HCT116 (cell line): ENCODE data around the gene QRSL1. TPM values are rescaled to one million over a fixed set of nuclear protein-coding genes. Genes with fewer than 3 reads are reported as not detected.

Experiments
- ATAC-seq: fragments of 200-7000 bp; cut with Tn5 transposase; 2 replicates; pipeline ENCODE4 v1.9.1; 2020; ENCODE audit warnings: mild to moderate bottlenecking, moderate library complexity
- BruUV-seq: library from RNA; stranded (reverse); fragments of 400-500 nt; replicated peaks from 2 replicates; lab custom pipeline; 2021; lab: Mats Ljungman, UMichigan
- CTCF ChIA-PET: fragments of 300-600 bp; sonication (Branson Sonifier 250); formaldehyde crosslinking; loops from one replicate; lab custom pipeline; 2021; ENCODE audit warnings: antibody characterized with exemption; lab: Charles Lee
- POLR2A ChIA-PET: fragments of 300-600, 350-600 bp; sonication (Branson Sonifier 250); formaldehyde crosslinking; loops from one replicate; lab custom pipeline; 2021; ENCODE audit warnings: antibody characterized with exemption; lab: Charles Lee
- RAD21 ChIA-PET, 2 experiments: fragments of 300-600 bp; sonication (Branson Sonifier 250); formaldehyde crosslinking; loops; one replicate each; lab custom pipeline; 2023; ENCODE audit warnings: low total read pairs in 2 of 2; ENCODE audit not compliant: uncharacterized antibody in 2 of 2, unreplicated experiment in 2 of 2, low non-redundant PET in 1 of 2; lab: Charles Lee
- DNase-seq: peaks from one replicate; pipeline ENCODE4 v3.0.0-alpha.2; 2010; ENCODE audit warnings: low read depth, low spot score
- H2AFZ ChIP-seq: fragments of 200-600 bp; shearing (Covaris generic), sonication (generic); 2 replicates; pipeline ENCODE4 v1.6.1; 2017; ENCODE audit warnings: low read depth, mixed run types, mixed read lengths, antibody characterized with exemption, low read length; ENCODE audit not compliant: poor library complexity, severe bottlenecking
- H3K27ac ChIP-seq: 2 replicates; pipeline ENCODE4 v1.5.1; 2012; ENCODE audit warnings: low read depth, low read length
- H3K27me3 ChIP-seq: fragments of 200-600 bp; sonication (generic); 2 replicates; pipeline ENCODE4 v1.6.1; 2016; ENCODE audit warnings: mixed run types, low read length, mixed read lengths; ENCODE audit not compliant: insufficient read depth
- H3K36me3 ChIP-seq, 2 experiments: fragments of 200-500 bp in 1 of 2; fragments of 200-600 bp in 1 of 2; sonication (Bioruptor generic) in 1 of 2; sonication (generic) in 1 of 2; 2 replicates each; pipeline versions ENCODE4 v1.5.1 to v1.6.1; 2014 to 2016; ENCODE audit warnings: low read length in 2 of 2, inconsistent platforms in 1 of 2, mixed read lengths in 1 of 2, mixed run types in 1 of 2; ENCODE audit not compliant: insufficient read depth in 2 of 2, control insufficient read depth in 1 of 2
- H3K4me1 ChIP-seq, 2 experiments: fragments of 200-600 bp in 1 of 2; sonication (generic) in 1 of 2; 2 replicates each; pipeline versions ENCODE4 v1.5.1 to v1.6.1; 2012 to 2017; ENCODE audit warnings: low read length in 2 of 2, inconsistent platforms in 1 of 2, mild to moderate bottlenecking in 1 of 2, mixed read lengths in 1 of 2, mixed run types in 1 of 2, moderate library complexity in 1 of 2; ENCODE audit not compliant: insufficient read depth in 2 of 2, control insufficient read depth in 1 of 2
- H3K4me2 ChIP-seq: fragments of 200-600 bp; sonication (generic); 2 replicates; pipeline ENCODE4 v1.6.1; 2017; ENCODE audit warnings: mixed run types, low read length, mixed read lengths
- H3K4me3 ChIP-seq, 2 experiments: fragments of 200-600 bp in 1 of 2; sonication (generic) in 1 of 2; replicated peaks in 1 of 2; 2 replicates each; pipeline ENCODE4 v1.5.1; 2011 to 2016; ENCODE audit warnings: low read length in 2 of 2, control low read depth in 1 of 2, low read depth in 1 of 2, mild to moderate bottlenecking in 1 of 2, mixed read lengths in 1 of 2, mixed run types in 1 of 2
- H3K79me2 ChIP-seq: fragments of 200-600 bp; sonication (generic); 2 replicates; pipeline ENCODE4 v1.6.1; 2017; ENCODE audit warnings: mild to moderate bottlenecking, mixed run types, low read length, moderate library complexity, mixed read lengths; ENCODE audit not compliant: insufficient read depth
- H3K9ac ChIP-seq: fragments of 200-600 bp; sonication (generic); 2 replicates; pipeline ENCODE4 v1.6.1; 2016; ENCODE audit warnings: low read length, mixed read lengths
- H3K9me2 ChIP-seq: fragments of 200-600 bp; sonication (generic), shearing (Covaris generic); 2 replicates; pipeline ENCODE4 v1.6.1; 2017; ENCODE audit warnings: mixed run types, mild to moderate bottlenecking, moderate library complexity; ENCODE audit not compliant: insufficient read depth
- H3K9me3 ChIP-seq, 2 experiments: fragments of 200-500 bp in 1 of 2; fragments of 200-600 bp in 1 of 2; sonication (Bioruptor generic) in 1 of 2; sonication (generic) in 1 of 2; 2 replicates each; pipeline ENCODE4 v1.6.1; 2014 to 2017; ENCODE audit warnings: low read length in 2 of 2, mixed read lengths in 2 of 2, inconsistent platforms in 1 of 2, low read depth in 1 of 2, mild to moderate bottlenecking in 1 of 2, mixed run types in 1 of 2, moderate library complexity in 1 of 2; ENCODE audit not compliant: control insufficient read depth in 1 of 2, insufficient read depth in 1 of 2
- H4K20me1 ChIP-seq: fragments of 200-600 bp; sonication (generic), shearing (Covaris generic); 2 replicates; pipeline ENCODE4 v1.6.1; 2017; ENCODE audit warnings: mixed run types, mild to moderate bottlenecking, moderate library complexity; ENCODE audit not compliant: insufficient read depth
- CBX3 ChIP-seq: IDR thresholded peaks from 2 replicates; pipeline ENCODE4 v1.6.1; 2012; ENCODE audit warnings: low read depth
- EGR1 ChIP-seq: IDR thresholded peaks from 2 replicates; pipeline ENCODE4 v1.6.1; 2012; ENCODE audit warnings: low read depth
- EZH2 ChIP-seq: fragments of 200-600 bp; sonication (generic); IDR thresholded peaks from 2 replicates; pipeline ENCODE4 v1.6.1; 2017; ENCODE audit warnings: antibody characterized with exemption, mixed run types
- EZH2phosphoT487 ChIP-seq: fragments of 200-600 bp; IDR thresholded peaks from 2 replicates; pipeline ENCODE4 v1.6.1; 2018; ENCODE audit warnings: antibody characterized with exemption, borderline replicate concordance
- JUND ChIP-seq: IDR thresholded peaks from 2 replicates; pipeline ENCODE4 v1.6.1; 2012
- POLR2A ChIP-seq: IDR thresholded peaks from 2 replicates; pipeline ENCODE4 v1.7.0; 2011; ENCODE audit warnings: borderline replicate concordance; ENCODE audit not compliant: insufficient read depth, insufficient read length; ENCODE audit errors: extremely low read depth
- POLR2AphosphoS5 ChIP-seq: IDR thresholded peaks from 2 replicates; pipeline ENCODE4 v1.6.1; 2011; ENCODE audit warnings: mild to moderate bottlenecking, low read depth, low read length, moderate library complexity
- RAD21 ChIP-seq: IDR thresholded peaks from 2 replicates; pipeline ENCODE4 v1.6.1; 2012; ENCODE audit warnings: low read depth, mild to moderate bottlenecking
- SIN3A ChIP-seq: IDR thresholded peaks from 2 replicates; pipeline ENCODE4 v1.6.1; 2012; ENCODE audit warnings: low read depth
- TCF7L2 ChIP-seq: IDR thresholded peaks from 2 replicates; pipeline ENCODE4 v1.7.0; 2011; ENCODE audit warnings: borderline replicate concordance, inconsistent platforms; ENCODE audit not compliant: insufficient read depth, insufficient read length; ENCODE audit errors: extremely low read depth
- YY1 ChIP-seq: IDR thresholded peaks from 2 replicates; pipeline ENCODE4 v1.6.1; 2011; ENCODE audit warnings: low read length, low read depth, moderate library complexity, mild to moderate bottlenecking; ENCODE audit not compliant: insufficient replicate concordance; ENCODE audit errors: extremely low read depth
- ZFX ChIP-seq: fragments of 450-650 bp; IDR thresholded peaks from 2 replicates; pipeline ENCODE4 v1.6.1; 2017
- intact Hi-C: fragments of 100-400 bp; cut with micrococcal nuclease; formaldehyde crosslinking; loops from 2 replicates; pipeline ENCODE4 v1.10.0; 2022
- total RNA-seq: library from RNA; stranded (reverse); gene quantifications from one replicate; pipeline ENCODE4 v1.2.1, GENCODE V29; 2021; ENCODE audit not compliant: unreplicated experiment
- TF ChIP-seq, protein P1 (sequence below): IDR thresholded peaks from 2 replicates; pipeline ENCODE4 v1.6.1; 2012; ENCODE audit warnings: low read depth
- TF ChIP-seq, protein P2 (sequence below): IDR thresholded peaks from 2 replicates; pipeline ENCODE4 v1.6.1; 2012

The QRSL1 gene
- total RNA-seq, 1 experiment from 2014 or later, result 16.0 TPM

DNA sequence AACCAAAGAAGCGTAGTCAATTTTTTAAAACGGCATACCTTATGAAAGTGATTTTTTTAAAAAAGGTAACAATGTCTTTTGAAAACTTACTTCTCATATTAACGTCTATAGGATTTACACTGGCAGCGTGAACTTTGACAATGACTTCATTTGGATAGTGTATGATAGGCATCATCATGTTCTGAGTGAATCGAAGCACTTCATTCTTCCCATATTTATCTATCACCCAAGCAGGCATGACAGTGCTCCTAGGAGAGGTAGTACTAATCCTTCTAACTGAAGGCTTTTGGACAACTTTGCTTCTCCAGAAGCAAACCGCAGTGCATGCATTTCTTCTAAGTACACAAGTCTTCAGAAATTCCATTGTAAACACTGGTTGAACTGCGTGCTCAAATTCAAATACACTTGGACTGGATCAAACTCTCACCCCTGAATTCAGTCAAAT lies 698 bp upstream of the QRSL1 start:
- BruUV-seq, result TSS peak; percentile 92
- Histone ChIP-seq H3K36me3 (no peaks in the 10 kb centered on the region), H3K79me2 (peaks cover 41% of the 10 kb centered on the region), H3K9ac (peak overlapping the region; percentile 94), H3K27me3 (no peaks in the 10 kb centered on the region), H3K4me3 (peak overlapping the region; percentile 91 to 99), H3K9me2 (no peaks in the 10 kb centered on the region), H4K20me1 (no peaks in the 10 kb centered on the region; the same call in 1 of the 2 replicates), H2AFZ (peak overlapping the region; percentile 12), H3K27ac (peak overlapping the region; percentile 69; the same call in 1 of the 2 replicates), H3K4me2 (peak overlapping the region; percentile 93), H3K4me1 (peaks cover 3 to 10% of the 10 kb centered on the region in 2 experiments; a peak in 1 of 4 replicates)
- ChIA-PET CTCF (interaction anchor here (0.8 kb wide), 1 partner anchor 21 kb away, joined by 3 read pairs; no protein-coding TSS in a partner anchor), RAD21 (no interaction called here), POLR2A (no interaction called here)
- intact Hi-C loops, result no loop called here
- peak; percentile 17 for ATAC-seq
- no peak for DNase-seq
- TF ChIP-seq JUND (no peak), TCF7L2 (no peak), EZH2phosphoT487 (no peak), POLR2A (no peak), SIN3A (no peak), EGR1 (no peak), POLR2AphosphoS5 (no peak), CBX3 (no peak), YY1 (no peak), EZH2 (no peak), ZFX (no peak), RAD21 (no peak)
- TF ChIP-seq, protein P1, sequence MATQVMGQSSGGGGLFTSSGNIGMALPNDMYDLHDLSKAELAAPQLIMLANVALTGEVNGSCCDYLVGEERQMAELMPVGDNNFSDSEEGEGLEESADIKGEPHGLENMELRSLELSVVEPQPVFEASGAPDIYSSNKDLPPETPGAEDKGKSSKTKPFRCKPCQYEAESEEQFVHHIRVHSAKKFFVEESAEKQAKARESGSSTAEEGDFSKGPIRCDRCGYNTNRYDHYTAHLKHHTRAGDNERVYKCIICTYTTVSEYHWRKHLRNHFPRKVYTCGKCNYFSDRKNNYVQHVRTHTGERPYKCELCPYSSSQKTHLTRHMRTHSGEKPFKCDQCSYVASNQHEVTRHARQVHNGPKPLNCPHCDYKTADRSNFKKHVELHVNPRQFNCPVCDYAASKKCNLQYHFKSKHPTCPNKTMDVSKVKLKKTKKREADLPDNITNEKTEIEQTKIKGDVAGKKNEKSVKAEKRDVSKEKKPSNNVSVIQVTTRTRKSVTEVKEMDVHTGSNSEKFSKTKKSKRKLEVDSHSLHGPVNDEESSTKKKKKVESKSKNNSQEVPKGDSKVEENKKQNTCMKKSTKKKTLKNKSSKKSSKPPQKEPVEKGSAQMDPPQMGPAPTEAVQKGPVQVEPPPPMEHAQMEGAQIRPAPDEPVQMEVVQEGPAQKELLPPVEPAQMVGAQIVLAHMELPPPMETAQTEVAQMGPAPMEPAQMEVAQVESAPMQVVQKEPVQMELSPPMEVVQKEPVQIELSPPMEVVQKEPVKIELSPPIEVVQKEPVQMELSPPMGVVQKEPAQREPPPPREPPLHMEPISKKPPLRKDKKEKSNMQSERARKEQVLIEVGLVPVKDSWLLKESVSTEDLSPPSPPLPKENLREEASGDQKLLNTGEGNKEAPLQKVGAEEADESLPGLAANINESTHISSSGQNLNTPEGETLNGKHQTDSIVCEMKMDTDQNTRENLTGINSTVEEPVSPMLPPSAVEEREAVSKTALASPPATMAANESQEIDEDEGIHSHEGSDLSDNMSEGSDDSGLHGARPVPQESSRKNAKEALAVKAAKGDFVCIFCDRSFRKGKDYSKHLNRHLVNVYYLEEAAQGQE, result no peak
- TF ChIP-seq, protein P2, sequence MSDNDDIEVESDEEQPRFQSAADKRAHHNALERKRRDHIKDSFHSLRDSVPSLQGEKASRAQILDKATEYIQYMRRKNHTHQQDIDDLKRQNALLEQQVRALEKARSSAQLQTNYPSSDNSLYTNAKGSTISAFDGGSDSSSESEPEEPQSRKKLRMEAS, result no peak
- TF ChIP-seq, all 23 proteins: peak for 0
- H3K9me3 ChIP-seq, result no peaks in the 10 kb centered on the region
